ENCODE measurements around the gene SERPIND1.
A peak's percentile ranks its signal among the peaks of the same experiment; 100 is the strongest.

- TF ChIP-seq POLR2AphosphoS5 (IDR thresholded peaks at IDR 0.05): peak; percentile 1
- TF ChIP-seq CTCF (IDR thresholded peaks at IDR 0.05): no peak
Measured at GRCh38 chr22:20749453-20749852, 24.5 kb upstream of the SERPIND1 start.

All from prostate gland (tissue), 2 donors.